ENCODE results near the gene KNOP1. TPM values are rescaled to one million over a fixed set of nuclear protein-coding genes. Genes with fewer than 3 reads are reported as not detected.

KNOP1 gene
- total and polyA plus RNA-seq, 2 of the 13 experiments (the other 11 are each of a cell fraction or from before 2014, with no cell fraction given): 21.2 to 57.5 TPM

DNA sequence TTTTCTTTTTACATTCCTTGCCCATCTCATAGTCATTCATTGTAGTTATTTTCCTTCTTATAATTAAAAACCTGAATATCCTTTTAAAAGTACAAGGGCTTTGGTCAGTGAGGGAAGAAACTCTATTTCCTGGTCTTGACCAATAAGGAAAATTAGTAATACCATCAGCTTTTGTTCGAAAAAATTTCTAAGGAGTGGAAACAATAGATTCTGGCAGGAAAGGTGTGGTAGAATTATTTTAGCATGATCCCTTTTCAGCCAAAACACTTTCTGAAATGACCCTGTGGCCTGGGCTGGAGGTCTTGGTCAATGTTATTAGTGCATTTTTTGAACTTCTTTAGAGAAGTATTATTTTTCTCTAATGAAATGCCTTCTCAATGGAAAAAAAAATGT is 36.6 kb upstream of the KNOP1 start:
- DNase-seq (ENCODE audit: low spot score) (no peak), ATAC-seq (no peak)

More for the DNA sequence above, 36.6 kb upstream of the KNOP1 start:
- TF ChIP-seq, protein P1, sequence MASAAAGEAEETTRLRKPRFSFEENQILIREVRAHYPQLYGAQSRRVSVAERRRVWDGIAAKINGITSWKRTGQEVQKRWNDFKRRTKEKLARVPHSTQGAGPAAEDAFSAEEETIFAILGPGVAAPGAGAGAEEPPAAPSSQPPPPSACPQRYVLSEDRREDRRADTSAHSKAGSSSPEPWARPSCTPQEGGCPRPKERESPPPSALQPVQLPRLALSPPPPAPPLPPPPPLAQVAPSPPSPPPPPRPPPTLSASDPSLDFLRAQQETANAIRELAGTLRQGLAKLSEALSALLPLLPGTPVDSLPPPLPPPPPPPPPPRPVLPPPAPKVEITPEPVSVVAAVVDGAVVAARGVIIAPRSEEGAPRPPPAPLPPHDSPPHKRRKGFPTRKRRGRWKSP (CRISPR knock-in tag; IDR thresholded peaks at IDR 0.05): no peak
- no peak for TF ChIP-seq HNRNPK (IDR thresholded peaks at IDR 0.05; ENCODE audit: low read depth, low read length, poor library complexity, severe bottlenecking)
- TF ChIP-seq, protein P2, sequence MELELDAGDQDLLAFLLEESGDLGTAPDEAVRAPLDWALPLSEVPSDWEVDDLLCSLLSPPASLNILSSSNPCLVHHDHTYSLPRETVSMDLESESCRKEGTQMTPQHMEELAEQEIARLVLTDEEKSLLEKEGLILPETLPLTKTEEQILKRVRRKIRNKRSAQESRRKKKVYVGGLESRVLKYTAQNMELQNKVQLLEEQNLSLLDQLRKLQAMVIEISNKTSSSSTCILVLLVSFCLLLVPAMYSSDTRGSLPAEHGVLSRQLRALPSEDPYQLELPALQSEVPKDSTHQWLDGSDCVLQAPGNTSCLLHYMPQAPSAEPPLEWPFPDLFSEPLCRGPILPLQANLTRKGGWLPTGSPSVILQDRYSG (CRISPR knock-in tag; IDR thresholded peaks at IDR 0.05): no peak
- no peak for TF ChIP-seq NR2F1 (CRISPR knock-in tag; IDR thresholded peaks at IDR 0.05)
- no peak for TF ChIP-seq HNRNPL (IDR thresholded peaks at IDR 0.05; ENCODE audit: low read depth, low read length)
- TF ChIP-seq FOXC1 (CRISPR knock-in tag; IDR thresholded peaks at IDR 0.05; ENCODE audit: borderline replicate concordance): no peak
- no peak for TF ChIP-seq SCMH1 (CRISPR knock-in tag; IDR thresholded peaks at IDR 0.05; ENCODE audit: borderline replicate concordance)
- no peak for TF ChIP-seq IKZF1 (IDR thresholded peaks at IDR 0.05)
- TF ChIP-seq ZNF232 (CRISPR knock-in tag; IDR thresholded peaks at IDR 0.05; ENCODE audit: borderline replicate concordance): no peak
- no peak for TF ChIP-seq EEA1 (CRISPR knock-in tag; IDR thresholded peaks at IDR 0.05; ENCODE audit: borderline replicate concordance)
- TF ChIP-seq AKAP8 (CRISPR knock-in tag; IDR thresholded peaks at IDR 0.05): no peak
- Histone ChIP-seq H3K36me3 (replicated peaks in 1 of 2; ENCODE audit: control insufficient read depth in 1 of 2, insufficient read depth in 2 of 2, low read length in 2 of 2) (no peaks in the 10 kb centered on the region), H3K79me2 (ENCODE audit: insufficient read depth, low read length) (no peaks in the 10 kb centered on the region), H3K27me3 (ENCODE audit: control insufficient read depth in 1 of 2, insufficient read depth in 2 of 2, low read length in 2 of 2) (no peaks in the 10 kb centered on the region), H3K27ac (ENCODE audit: extremely low read length, insufficient read depth, low read length) (no peak overlapping the region), H3K9ac (ENCODE audit: insufficient read depth, low read depth, low read length) (no peak overlapping the region), H3K4me1 (ENCODE audit: insufficient read depth, low read length) (peaks cover 53% of the 10 kb centered on the region), H4K20me1 (ENCODE audit: insufficient read depth, low read length) (no peaks in the 10 kb centered on the region), H3K4me2 (ENCODE audit: low read depth, low read length) (no peak overlapping the region), H3K9me3 (ENCODE audit: low read length) (no peaks in the 10 kb centered on the region), H3K4me3 (replicated peaks in 1 of 3; ENCODE audit: insufficient read depth in 1 of 3, low read depth in 2 of 3, low read length in 3 of 3) (no peak overlapping the region), H2AFZ (ENCODE audit: low read length) (no peak overlapping the region)
- in situ Hi-C loops (cut with HindIII; ENCODE audit: extremely low pct_ligation_motif_present, low pct_unique_long_range_greater_than_20kb): no loop called here
- intact Hi-C loops (cut with micrococcal nuclease; ENCODE audit: unreplicated experiment): loop anchor here (5.0 kb wide), 1 partner anchor 37 kb away; the partner anchor contains the start of genes IQCK and KNOP1
- 88% methylated on average over 1 of the region's 1 CpG for WGBS (ENCODE audit: low lambda C conversion rate)
- no TSS peak for BruUV-seq (replicated peaks)
- ChIA-PET POLR2A (no interaction called here), CTCF (ENCODE audit: low intra/inter-chr PET ratio, low total read pairs) (no interaction called here)
- FAIRE-seq: no peak

Data from HepG2 (cell line).